Measurements from ENCODE around the gene CDX1. TPM values are rescaled to one million over a fixed set of nuclear protein-coding genes. Genes with fewer than 3 reads are reported as not detected.
A peak's percentile ranks its signal among the peaks of the same experiment; 100 is the strongest.

Gene CDX1
- total RNA-seq, 1 donor from 2014 or later, result 0.43 TPM

- no peak for DNase-seq (ENCODE audit: low spot score, unreplicated experiment)
- Mint-ChIP-seq H3K36me3 (ENCODE audit: insufficient read depth) (no peaks in the 10 kb centered on the region), H3K9me3 (ENCODE audit: low read depth) (no peaks in the 10 kb centered on the region), H3K4me3 (ENCODE audit: low read depth) (no peak overlapping the region), H3K27ac (no peak overlapping the region), H3K4me1 (ENCODE audit: low read depth) (no peaks in the 10 kb centered on the region), H3K27me3 (peaks cover 40% of the 10 kb centered on the region)
- TF ChIP-seq CTCF (IDR thresholded peaks at IDR 0.05; ENCODE audit: unreplicated experiment), result no peak
Observed at GRCh38 chr5:150181766-150182545, 15.4 kb downstream of the CDX1 start.

- Mint-ChIP-seq H3K4me3 (ENCODE audit: low read depth) (no peak overlapping the region), H3K4me1 (ENCODE audit: low read depth) (no peaks in the 10 kb centered on the region), H3K27me3 (peaks cover 48% of the 10 kb centered on the region)
Observed at GRCh38 chr5:150182774-150183173, 16.2 kb downstream of the CDX1 start.

GRCh38 chr5:150183436-150183835 lies 16.9 kb downstream of the CDX1 start:
- Mint-ChIP-seq H3K27me3 (peaks cover 55% of the 10 kb centered on the region), H3K4me1 (ENCODE audit: low read depth) (no peaks in the 10 kb centered on the region), H3K4me3 (ENCODE audit: low read depth) (no peak overlapping the region), H3K9me3 (ENCODE audit: low read depth) (no peaks in the 10 kb centered on the region), H3K36me3 (ENCODE audit: insufficient read depth) (no peaks in the 10 kb centered on the region), H3K27ac (no peak overlapping the region)
- no peak for DNase-seq (ENCODE audit: low spot score, unreplicated experiment)
- TF ChIP-seq CTCF (IDR thresholded peaks at IDR 0.05; ENCODE audit: unreplicated experiment), result no peak

More at GRCh38 chr5:150182774-150183173, 16.2 kb downstream of the CDX1 start:
- H3K9me3 Mint-ChIP-seq (ENCODE audit: low read depth), result no peaks in the 10 kb centered on the region
- no peak for TF ChIP-seq CTCF (IDR thresholded peaks at IDR 0.05; ENCODE audit: unreplicated experiment)
- no peaks in the 10 kb centered on the region for H3K36me3 Mint-ChIP-seq (ENCODE audit: insufficient read depth)
- no peak for DNase-seq (ENCODE audit: low spot score, unreplicated experiment)
- peak overlapping the region; percentile 48 for H3K27ac Mint-ChIP-seq

- Mint-ChIP-seq H3K4me3 (ENCODE audit: low read depth) (no peak overlapping the region), H3K9me3 (ENCODE audit: low read depth) (no peaks in the 10 kb centered on the region), H3K4me1 (ENCODE audit: low read depth) (no peaks in the 10 kb centered on the region), H3K27ac (no peak overlapping the region), H3K27me3 (peaks cover 61% of the 10 kb centered on the region), H3K36me3 (ENCODE audit: insufficient read depth) (no peaks in the 10 kb centered on the region)
- no peak for TF ChIP-seq CTCF (IDR thresholded peaks at IDR 0.05; ENCODE audit: unreplicated experiment)
- DNase-seq (ENCODE audit: low spot score, unreplicated experiment), result no peak
Observed at GRCh38 chr5:150184006-150184405, 17.4 kb downstream of the CDX1 start.

GRCh38 chr5:150184990-150185912 lies 18.7 kb downstream of the CDX1 start:
- no peak overlapping the region for H3K4me3 Mint-ChIP-seq (ENCODE audit: low read depth)
- H3K9me3 Mint-ChIP-seq (ENCODE audit: low read depth), result no peaks in the 10 kb centered on the region
- TF ChIP-seq CTCF (IDR thresholded peaks at IDR 0.05; ENCODE audit: unreplicated experiment), result no peak
- no peaks in the 10 kb centered on the region for H3K36me3 Mint-ChIP-seq (ENCODE audit: insufficient read depth)
- no peak overlapping the region for H3K27ac Mint-ChIP-seq
- no peak for DNase-seq (ENCODE audit: low spot score, unreplicated experiment)
- H3K27me3 Mint-ChIP-seq, result peaks cover 70% of the 10 kb centered on the region
- H3K4me1 Mint-ChIP-seq (ENCODE audit: low read depth), result no peaks in the 10 kb centered on the region

Measured in progenitor cell of endocrine pancreas (in vitro differentiated cells).